Measurements from ENCODE around the gene TBXA2R.

The TBXA2R gene

DNA sequence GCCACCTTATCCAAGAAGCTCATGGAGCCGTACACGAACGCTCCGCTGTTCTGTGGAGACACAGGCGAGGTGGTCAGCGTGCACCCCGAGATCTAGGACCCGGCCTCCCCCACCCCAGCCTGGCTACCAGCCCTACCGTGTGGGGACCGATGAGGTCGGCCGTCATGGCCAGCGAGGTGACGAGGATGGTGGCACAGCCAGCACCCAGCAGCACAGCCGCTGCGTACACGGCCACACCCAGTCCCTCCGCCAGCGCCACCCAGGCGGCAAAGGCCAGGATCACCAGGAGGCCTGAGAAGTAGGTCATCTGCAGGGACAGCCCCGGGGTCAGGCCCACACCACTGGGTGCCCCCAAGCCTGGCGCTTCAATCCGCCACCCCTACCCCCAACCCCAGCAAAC, 60.6 kb downstream of the TBXA2R start:
- no peaks in the 10 kb centered on the region for H3K79me2 ChIP-seq (ENCODE audit: insufficient read depth, low read length)
- H3K27ac ChIP-seq (ENCODE audit: low read depth, low read length), result no peak overlapping the region
- H3K9ac ChIP-seq (ENCODE audit: low read length), result no peak overlapping the region
- H3K27me3 ChIP-seq (ENCODE audit: low read length), result no peaks in the 10 kb centered on the region
- no peak for TF ChIP-seq EZH2phosphoT487 (conservative IDR thresholded peaks at IDR 0.05; ENCODE audit: low read length)
- TF ChIP-seq, protein P1, sequence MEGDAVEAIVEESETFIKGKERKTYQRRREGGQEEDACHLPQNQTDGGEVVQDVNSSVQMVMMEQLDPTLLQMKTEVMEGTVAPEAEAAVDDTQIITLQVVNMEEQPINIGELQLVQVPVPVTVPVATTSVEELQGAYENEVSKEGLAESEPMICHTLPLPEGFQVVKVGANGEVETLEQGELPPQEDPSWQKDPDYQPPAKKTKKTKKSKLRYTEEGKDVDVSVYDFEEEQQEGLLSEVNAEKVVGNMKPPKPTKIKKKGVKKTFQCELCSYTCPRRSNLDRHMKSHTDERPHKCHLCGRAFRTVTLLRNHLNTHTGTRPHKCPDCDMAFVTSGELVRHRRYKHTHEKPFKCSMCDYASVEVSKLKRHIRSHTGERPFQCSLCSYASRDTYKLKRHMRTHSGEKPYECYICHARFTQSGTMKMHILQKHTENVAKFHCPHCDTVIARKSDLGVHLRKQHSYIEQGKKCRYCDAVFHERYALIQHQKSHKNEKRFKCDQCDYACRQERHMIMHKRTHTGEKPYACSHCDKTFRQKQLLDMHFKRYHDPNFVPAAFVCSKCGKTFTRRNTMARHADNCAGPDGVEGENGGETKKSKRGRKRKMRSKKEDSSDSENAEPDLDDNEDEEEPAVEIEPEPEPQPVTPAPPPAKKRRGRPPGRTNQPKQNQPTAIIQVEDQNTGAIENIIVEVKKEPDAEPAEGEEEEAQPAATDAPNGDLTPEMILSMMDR (IDR thresholded peaks at IDR 0.05; ENCODE audit: insufficient read depth, low read length, poor library complexity, severe bottlenecking), result no peak
- no peak overlapping the region for H3K4me2 ChIP-seq (ENCODE audit: low read depth, low read length, poor library complexity, severe bottlenecking)
- no peaks in the 10 kb centered on the region for H3K9me3 ChIP-seq (ENCODE audit: insufficient read depth, low read length)
- no peaks in the 10 kb centered on the region for H3K9me2 ChIP-seq (replicated peaks; ENCODE audit: insufficient read depth, low read length)
- no peaks in the 10 kb centered on the region for H4K20me1 ChIP-seq (ENCODE audit: low read depth, low read length)
- no peak overlapping the region for H2AFZ ChIP-seq (ENCODE audit: low read depth, low read length, severe bottlenecking)
- H3F3A ChIP-seq (ENCODE audit: insufficient read depth), result no peaks in the 10 kb centered on the region
- H3K4me3 ChIP-seq (ENCODE audit: insufficient read depth, low read length, poor library complexity, severe bottlenecking), result no peak overlapping the region
- no peaks in the 10 kb centered on the region for H3K36me3 ChIP-seq (ENCODE audit: low read length)

DNA sequence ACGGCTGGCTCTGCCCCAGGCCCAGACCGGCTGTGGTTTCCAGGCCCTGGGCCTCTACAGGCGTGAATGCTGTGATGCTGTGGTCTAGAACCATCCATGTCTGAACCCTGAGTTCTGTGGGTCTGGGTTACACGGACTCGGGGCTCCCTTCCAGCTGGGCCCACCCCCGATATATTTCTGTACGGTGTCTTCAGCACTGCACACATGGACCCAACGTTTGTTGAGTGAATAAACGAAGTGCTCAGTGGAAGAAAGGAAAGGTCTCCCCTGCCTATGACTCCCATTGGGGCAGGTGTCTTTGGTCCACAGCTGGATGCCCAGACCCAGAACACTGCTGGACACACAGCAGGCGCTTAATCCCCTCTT, 61.0 kb downstream of the TBXA2R start:
- Histone ChIP-seq H3K27me3 (ENCODE audit: low read length) (no peaks in the 10 kb centered on the region), H3K9me3 (ENCODE audit: insufficient read depth, low read length) (no peaks in the 10 kb centered on the region), H2AFZ (ENCODE audit: low read depth, low read length, severe bottlenecking) (no peak overlapping the region), H3K27ac (ENCODE audit: low read depth, low read length) (no peak overlapping the region), H3K36me3 (ENCODE audit: low read length) (no peaks in the 10 kb centered on the region), H4K20me1 (ENCODE audit: low read depth, low read length) (no peaks in the 10 kb centered on the region), H3K9me2 (replicated peaks; ENCODE audit: insufficient read depth, low read length) (no peaks in the 10 kb centered on the region), H3K4me3 (ENCODE audit: insufficient read depth, low read length, poor library complexity, severe bottlenecking) (no peak overlapping the region), H3K4me2 (ENCODE audit: low read depth, low read length, poor library complexity, severe bottlenecking) (no peak overlapping the region), H3K79me2 (ENCODE audit: insufficient read depth, low read length) (no peaks in the 10 kb centered on the region), H3K9ac (ENCODE audit: low read length) (no peak overlapping the region), H3F3A (ENCODE audit: insufficient read depth) (no peaks in the 10 kb centered on the region)
- no peak for TF ChIP-seq EZH2phosphoT487 (conservative IDR thresholded peaks at IDR 0.05; ENCODE audit: low read length)
- TF ChIP-seq, protein P1 (IDR thresholded peaks at IDR 0.05; ENCODE audit: insufficient read depth, low read length, poor library complexity, severe bottlenecking), result no peak

DNA sequence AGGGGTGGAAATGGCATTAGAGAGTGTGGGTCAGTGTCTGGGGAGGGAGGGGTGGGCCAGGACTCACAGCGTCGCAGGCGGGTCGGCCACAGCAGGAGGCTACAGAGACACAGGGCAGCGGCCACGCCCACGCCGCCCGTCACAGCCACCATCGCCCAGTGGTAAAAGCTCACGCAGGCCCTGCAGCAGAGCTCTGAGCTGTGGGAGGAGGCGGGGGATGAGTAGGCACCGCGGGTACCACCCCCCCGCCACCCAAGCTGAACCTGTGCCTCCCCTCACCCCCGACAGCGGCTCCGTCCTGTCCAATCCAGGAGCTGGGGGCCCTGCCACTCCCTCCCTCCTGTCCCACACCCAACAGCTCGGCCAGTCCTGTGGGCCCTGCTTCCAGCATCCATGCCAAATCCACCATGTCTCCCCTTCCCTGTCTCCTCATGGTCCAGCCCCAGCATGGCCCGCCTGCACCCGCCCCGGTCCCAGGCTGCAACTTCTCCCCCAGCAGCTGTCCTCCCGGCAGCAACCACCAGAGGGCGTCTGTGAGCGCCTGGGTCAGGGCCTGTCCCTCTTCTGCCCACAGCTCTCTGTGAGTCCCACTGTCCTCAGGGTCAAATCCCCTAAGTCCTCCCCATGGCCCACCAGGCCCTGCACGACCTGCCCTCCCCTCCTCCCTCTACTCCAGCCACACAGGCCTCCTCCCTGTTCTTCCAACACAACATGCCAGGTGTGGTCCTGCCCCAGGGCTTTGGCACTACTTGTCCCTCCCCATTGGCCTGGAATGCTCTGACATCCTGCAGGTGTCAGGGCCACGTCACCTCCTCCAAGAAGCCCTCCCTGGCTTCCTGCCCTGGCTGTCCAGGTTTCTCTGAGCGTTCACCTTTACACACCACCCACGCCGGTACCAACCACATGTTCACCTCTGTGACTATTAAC, 61.7 kb downstream of the TBXA2R start:
- no peaks in the 10 kb centered on the region for H3K9me3 ChIP-seq (ENCODE audit: insufficient read depth, low read length)
- H3K27me3 ChIP-seq (ENCODE audit: low read length), result no peaks in the 10 kb centered on the region
- H3K27ac ChIP-seq (ENCODE audit: low read depth, low read length), result no peak overlapping the region
- H3K79me2 ChIP-seq (ENCODE audit: insufficient read depth, low read length), result no peaks in the 10 kb centered on the region
- no peak overlapping the region for H3K9ac ChIP-seq (ENCODE audit: low read length)
- H3K9me2 ChIP-seq (replicated peaks; ENCODE audit: insufficient read depth, low read length), result no peaks in the 10 kb centered on the region
- no peak overlapping the region for H3K4me2 ChIP-seq (ENCODE audit: low read depth, low read length, poor library complexity, severe bottlenecking)
- TF ChIP-seq, protein P1 (IDR thresholded peaks at IDR 0.05; ENCODE audit: insufficient read depth, low read length, poor library complexity, severe bottlenecking), result peak; percentile 94
- no peak for TF ChIP-seq EZH2phosphoT487 (conservative IDR thresholded peaks at IDR 0.05; ENCODE audit: low read length)
- H2AFZ ChIP-seq (ENCODE audit: low read depth, low read length, severe bottlenecking), result no peak overlapping the region
- no peaks in the 10 kb centered on the region for H3K36me3 ChIP-seq (ENCODE audit: low read length)
- no peak overlapping the region for H3K4me3 ChIP-seq (ENCODE audit: insufficient read depth, low read length, poor library complexity, severe bottlenecking)
- H4K20me1 ChIP-seq (ENCODE audit: low read depth, low read length), result no peaks in the 10 kb centered on the region
- no peaks in the 10 kb centered on the region for H3F3A ChIP-seq (ENCODE audit: insufficient read depth)

All from SU-DHL-6 (cell line).